NCI-H82 (cell line): Measurements from ENCODE around the gene ST6GAL1.
"Not testable (repeated sequence)": the region's sequence is repeated elsewhere in the genome, so short reads cannot be mapped to it uniquely, and the experiment has no call there.

Experiments used
- DNase-seq: peaks from one replicate; lab custom pipeline; 2025; lab: John Stamatoyannopoulos, UW

The ST6GAL1 gene

DNA sequence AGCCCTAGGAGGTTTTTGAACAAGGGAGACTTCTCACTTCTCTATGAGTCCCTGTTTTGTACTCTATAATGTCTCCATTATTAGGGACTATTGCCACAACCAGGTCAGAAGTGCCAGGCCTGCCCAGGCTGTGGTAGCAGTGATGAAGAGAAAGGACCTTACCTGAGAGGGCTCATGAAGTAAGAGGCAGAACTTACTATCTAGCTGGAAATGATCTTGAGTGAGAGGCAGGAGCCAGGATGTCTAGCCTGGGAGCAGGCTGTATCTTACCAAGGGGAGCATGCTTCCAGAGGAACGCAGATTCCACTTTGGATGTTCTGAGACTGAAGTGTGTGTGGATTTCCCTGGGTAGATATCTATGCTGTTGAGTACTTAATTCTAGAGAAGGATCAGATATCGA, 115.7 kb downstream of the ST6GAL1 start:
- no peak for DNase-seq

DNA sequence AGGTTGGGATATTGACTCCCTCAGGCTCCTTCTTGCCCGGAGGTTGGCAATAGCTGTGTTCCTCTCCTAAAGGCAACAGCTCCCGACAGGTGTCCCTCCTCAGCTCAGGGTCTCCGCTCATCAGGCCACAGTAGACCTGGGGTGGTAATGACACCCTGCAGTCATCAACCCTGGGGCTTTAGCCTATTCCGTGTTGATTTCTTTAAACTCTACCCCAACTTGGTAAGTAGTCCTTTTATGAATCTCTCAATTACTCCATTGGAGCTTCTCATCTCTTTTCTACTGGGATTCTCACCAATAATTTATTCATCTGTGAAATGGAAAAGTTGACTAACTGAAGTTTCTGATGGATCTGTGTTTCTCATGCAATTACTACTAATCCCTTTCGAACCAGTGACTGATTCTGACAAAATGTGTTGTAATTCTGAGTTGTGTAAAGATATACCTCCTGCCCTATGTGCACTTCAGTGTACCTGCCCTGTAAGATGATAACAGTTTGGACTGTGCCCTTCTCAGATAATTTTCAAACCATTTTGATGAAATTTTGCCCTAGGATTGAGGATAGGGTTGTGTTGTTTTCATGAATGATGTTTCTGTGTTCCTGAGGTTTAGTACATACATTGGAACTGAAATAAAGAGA, 119.3 kb downstream of the ST6GAL1 start:
- no peak for DNase-seq

DNA sequence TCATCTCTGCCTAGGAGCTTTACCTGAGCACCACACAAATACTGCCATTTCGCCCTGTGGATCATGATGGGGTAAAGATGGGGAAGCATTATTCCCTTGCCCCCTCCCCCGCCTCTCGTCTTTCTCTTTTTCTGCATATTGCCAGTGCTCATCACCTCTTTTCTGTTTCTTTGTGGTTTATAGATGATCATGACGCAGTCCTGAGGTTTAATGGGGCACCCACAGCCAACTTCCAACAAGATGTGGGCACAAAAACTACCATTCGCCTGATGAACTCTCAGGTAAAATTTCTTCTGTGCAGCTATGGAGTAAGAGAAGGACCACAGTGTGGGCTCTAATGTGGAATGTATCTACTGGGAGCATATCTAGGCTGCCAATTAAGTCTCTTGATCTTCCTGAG, 120.7 kb downstream of the ST6GAL1 start:
- no peak for DNase-seq

DNA sequence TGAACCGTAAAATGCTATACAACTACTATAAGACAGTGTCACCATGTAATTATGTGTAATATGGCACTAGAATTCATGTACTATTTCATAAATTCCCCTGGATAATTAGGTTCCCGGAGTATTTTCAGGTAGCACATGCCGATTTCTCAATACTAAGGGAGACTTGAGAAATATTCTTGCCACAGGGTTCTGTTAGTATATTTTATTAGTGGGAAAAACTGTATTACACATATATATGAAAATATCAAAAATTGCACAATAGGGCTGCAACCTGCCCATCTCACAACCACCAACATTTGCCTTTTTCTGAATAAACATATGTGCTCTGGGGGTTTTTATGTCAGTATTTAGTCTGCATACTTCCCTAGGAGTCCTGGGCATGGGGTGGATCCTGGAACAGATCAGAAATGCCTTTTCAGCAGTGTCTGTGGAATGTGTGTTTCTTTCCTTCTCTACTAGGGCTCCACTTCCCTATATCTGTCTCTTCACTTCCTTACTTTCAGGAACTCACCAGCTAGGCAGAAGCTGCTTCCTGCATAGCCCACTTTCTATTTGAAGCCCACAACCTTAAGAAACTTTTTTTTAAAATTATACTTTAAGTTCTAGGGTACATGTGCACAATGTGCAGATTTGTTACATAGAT, 121.5 kb downstream of the ST6GAL1 start:
- no peak for DNase-seq

DNA sequence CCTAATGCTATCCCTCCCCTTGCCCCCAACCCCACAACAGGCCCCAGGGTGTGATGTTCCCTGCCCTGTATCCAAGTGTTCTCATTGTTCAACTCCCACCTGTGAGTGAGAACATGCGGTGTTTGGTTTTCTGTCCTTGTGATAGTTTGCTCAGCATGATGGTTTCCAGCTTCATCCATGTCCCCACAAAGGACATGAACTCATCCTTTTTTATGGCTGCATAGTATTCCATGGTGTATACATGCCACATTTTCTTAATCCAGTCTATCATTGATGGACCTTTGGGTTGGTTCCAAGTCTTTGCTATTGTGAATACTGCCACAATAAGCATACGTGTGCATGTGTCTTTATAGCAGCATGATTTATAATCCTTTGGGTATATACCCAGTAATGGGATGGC, 122.1 kb downstream of the ST6GAL1 start:
- not testable (repeated sequence) for DNase-seq

DNA sequence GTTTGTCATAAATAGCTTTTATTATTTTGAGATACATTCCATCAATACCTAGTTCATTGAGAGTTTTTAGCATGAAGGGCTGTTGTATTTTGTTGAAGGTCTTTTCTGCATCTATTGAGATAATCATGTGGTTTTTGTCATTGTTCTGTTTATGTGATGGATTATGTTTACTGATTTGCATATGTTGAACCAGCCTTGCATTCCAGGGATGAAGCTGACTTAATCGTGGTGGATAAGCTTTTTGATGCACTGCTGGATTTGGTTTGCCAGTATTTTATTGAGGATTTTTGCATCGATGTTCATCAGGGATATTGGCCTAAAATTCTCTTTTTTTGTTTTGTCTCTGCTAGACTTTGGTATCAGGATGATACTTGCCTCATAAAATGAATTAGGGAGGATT, 124.1 kb downstream of the ST6GAL1 start:
- not testable (repeated sequence) for DNase-seq

DNA sequence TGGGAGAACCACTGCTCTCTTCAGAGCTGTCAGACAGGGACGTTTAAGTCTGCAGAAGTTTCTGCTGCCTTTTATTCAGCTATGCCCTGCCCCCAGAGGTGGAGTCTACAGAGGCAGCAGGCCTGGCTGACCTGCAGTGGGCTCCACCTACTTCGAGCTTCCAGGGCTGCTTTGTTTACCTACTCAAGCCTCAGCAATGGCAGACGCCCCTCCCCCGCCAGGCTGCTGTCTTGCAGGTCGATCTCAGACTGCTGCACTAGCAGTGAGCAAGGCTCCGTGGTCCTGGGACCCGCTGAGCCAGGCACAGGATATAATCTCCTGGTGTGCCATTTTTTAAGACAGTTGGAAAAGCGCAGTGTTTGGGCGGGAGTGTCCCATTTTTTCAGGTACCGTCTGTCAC, 127.5 kb downstream of the ST6GAL1 start:
- DNase-seq = not testable (repeated sequence)

DNA sequence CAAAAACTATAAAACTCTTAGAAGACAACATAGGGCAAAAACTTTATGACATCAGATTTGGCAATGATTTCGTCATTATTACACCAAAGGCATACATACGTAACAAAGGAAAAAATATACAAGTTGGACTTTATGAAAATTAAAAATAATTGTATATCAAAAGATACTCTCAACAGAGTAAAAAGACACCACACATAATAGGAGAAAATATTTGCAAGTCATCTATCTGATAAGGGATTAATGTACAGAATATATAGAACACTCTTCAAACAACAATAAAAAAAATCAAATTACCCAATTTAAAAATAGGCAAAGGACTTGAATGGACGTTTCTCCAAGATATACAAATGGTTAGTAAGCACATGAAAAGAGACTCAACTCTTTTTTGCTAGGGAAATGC, 131.4 kb downstream of the ST6GAL1 start:
- no peak for DNase-seq

DNA sequence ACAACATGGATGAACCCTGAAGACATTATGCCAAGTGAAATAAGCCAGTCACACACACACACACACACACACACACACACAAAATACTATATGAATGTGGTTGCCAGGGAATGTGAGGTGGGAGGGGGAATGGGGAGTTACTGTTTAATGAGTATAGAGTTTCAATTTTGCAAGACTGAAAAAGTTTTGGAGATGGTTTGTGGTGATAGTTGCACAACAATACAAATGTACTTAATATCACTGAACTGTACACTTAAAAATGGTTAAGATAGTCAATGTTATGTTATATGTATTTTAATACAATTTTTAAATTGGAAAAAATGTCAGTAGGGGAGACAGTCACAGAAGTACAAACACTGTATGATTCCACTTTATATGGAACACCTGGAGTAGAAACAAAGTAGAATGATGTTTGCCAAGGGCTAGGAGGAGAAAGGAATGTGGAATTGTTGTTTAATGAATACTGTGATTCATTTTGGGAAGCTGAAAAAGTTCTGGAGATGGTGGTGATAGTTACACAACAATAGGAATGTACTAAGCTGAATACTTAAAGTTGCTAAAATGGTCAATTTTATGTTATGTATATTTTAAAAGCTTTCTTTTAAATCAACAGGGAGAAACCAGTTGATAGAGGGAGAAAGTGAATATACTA, 132.3 kb downstream of the ST6GAL1 start:
- DNase-seq = no peak

DNA sequence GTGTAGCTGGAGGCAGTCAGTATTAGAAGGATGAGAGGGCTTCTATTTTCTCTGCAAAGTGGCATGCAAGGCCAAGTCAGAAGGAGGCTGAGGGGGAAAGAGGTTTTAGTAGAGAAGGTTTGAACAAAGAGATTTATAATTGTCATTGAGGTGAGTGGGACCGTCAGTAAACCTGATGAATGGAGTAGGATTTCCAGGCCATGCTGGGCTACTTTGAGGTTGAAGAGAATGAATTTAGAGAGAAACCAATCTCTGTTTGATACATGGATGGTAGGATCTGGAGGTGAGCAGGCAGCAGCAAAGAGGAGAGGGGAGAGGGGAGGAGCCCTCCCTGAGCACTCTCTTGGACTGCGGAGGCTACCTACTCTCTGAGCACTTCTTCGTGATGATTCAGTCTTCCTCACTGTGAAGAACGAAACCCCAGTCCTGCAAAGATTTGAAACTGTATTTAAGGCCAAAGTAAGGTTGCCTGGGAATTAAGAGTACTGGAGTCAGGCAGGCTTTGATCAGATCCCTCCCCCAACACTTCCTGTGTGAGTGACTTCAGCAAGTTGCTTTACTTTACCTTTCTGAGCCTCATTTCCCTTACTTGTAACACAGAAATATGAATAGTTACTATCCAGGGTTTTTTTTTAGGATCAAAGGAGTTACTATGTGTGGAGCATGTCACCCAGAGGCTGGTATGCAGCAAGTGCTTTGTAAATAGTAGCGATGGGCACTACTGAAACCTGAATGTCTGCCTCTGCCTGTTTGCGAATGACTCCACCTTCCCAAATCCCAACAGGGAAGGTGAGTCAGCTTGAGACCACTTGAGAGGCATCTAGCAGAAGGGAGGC, 133.2 kb downstream of the ST6GAL1 start:
- peak; percentile 34 for DNase-seq

DNA sequence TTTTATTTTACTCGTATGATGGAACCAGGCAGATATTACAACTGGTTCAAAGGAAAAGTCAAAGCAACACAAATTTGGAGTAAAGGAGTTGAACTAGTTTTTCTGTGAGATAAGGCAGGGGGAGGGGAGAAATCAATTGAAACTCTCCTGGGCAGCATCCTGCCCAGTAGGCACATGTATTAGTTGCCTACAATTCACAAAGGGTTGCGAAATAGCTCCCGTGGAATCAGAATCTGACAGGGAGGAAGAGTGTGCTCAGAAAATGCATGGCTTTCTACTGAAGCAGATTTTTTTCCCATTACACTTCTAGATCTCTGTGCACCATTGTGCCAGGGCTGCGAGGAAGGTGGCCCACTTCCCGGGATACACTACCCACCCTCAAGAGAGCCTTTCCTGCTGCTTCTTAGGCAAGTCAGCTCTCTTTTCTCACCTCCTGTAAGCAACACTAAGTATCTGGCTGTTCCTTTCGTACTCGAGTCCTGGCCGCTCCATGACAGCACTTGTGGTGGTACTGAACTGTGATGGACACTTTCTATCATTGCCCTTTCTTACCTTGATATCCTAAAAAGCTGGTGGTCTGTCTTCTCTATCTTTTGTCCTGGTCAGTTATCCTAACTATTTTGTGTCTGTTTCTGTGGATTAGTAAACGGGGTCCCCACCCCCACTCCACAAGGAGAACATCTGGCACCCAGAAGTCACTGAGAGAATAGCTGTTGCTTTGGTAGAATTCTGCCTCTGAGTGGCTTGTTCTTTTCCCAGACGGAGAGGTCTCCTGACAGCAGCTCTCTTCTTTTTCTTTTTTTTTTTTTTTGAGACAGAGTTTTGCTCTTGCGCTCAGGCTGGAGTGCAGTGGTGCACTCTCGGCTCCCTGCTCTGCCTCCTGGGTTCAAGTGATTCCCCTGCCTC, 134.1 kb downstream of the ST6GAL1 start:
- peak; percentile 71 for DNase-seq

DNA sequence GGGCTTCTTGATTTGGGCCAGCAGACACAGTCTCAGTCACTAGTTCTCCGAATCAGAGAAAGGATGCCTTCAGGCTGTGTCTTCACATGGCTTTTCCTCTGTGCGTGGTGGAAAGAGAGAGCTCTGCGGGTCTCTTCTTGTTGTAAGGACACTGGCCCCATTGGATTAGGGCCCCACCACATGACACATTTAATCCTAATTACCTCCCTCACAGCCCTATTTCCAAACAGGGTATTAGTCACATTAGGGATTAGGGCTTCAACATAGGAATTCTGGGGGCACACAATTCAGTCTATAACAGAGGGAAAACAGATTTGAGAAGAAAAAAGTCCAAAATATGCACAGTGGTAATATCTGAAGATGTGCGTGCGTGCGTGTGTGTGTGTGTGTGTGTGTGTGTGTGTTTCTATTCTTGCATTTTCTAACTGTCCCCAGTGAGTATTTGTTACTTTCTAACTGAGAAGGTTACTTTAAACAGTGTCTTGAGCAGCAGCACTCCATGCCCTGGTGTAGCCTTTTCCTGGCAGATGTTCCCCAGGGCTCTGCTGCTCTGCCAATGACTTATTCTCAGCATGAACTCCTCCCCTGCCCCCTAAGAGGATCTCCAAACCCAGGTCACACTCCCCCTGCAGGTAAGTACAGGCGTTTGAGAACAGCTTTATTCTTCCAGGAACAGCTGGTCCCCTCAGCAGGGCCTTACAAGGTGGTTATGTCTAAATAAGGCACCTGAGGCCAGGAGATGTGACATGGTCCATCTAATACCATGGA, 136.1 kb downstream of the ST6GAL1 start:
- peak; percentile 99 for DNase-seq

DNA sequence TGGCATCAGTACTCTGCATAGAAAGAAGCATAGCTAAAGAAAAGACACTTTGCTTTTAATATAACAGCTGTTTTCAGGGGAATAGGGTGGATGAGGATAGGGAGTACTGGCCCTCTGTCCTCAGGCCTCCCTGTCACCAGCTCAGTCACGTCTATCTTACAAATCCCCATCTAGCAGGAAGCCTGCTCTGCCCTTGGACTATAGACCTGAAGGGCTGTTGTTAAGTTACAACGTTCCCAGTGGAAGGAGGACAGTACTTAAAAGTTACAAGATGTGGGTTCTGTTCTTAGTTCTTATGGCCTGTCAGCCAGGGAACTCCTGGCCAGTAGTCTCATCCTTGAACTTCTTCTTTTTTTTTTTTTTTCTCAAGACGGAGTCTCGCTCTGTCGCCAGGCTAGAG, 138.5 kb downstream of the ST6GAL1 start:
- no peak for DNase-seq

DNA sequence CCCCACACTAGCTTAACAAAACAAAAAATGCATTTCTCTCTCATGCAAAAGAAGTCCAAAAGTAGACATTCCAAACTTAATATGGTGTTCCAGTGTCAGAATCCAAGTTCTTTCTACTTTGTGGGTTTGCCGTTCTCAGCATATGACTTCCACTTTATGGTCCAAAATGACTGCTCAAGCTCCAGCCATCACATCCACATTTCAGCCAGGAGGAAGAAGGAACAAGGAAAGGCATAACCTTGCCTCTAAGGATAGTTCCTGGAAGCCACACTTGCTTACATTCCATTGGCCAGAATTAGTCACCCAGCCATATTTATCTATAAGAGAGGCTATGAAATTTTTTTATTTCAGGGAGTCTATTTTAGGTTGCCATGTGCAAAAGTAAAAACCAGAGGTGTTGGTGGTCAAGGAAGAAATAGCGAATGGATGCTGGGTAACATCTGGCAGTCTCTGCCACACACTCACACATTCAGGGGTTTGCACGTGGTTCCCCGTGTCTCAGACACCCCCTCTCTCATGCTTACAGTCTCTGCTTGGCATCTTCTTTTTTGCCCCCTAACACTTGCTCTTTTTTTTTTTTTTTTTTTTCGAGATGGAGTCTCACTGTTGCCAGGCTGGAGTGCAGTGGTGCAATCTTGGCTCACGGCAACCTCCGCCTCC, 139.7 kb downstream of the ST6GAL1 start:
- DNase-seq = no peak

DNA sequence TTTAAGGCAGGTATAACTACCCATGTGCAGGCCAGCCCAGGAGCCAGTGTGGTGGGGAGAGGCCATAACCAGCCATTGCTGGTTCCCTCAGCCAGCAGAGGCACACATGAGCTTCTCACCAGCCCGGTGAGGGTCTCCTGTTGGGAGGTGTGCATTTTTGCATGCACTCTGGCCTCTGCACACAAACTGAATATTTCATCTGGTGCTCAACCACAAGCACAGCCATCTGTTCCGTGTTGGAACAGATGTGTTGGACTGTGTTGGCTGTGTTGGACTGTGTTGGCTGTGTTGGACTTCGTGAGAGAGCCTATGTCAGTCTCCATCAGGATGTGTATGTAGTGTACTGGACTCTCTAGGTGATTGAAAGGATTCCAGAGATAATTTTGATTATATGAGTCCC, 141.8 kb downstream of the ST6GAL1 start:
- peak; percentile 39 for DNase-seq

DNA sequence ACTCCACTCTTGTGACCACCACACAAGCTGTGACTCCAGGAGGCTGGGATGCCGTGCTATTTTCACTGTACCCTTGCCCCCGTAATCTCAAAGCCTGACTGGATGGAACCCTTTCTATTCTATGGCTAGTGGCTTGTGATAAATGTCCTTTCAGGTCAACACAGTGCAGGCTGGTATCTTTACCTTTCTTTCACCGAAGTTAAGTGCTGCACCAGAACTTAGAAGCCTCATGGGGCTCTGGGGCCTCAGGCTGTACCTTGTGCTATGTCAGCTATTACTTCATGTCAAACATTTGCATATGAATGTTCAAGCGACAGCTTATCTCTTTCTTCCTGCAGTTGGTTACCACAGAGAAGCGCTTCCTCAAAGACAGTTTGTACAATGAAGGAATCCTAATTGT, 142.2 kb downstream of the ST6GAL1 start:
- no peak for DNase-seq

DNA sequence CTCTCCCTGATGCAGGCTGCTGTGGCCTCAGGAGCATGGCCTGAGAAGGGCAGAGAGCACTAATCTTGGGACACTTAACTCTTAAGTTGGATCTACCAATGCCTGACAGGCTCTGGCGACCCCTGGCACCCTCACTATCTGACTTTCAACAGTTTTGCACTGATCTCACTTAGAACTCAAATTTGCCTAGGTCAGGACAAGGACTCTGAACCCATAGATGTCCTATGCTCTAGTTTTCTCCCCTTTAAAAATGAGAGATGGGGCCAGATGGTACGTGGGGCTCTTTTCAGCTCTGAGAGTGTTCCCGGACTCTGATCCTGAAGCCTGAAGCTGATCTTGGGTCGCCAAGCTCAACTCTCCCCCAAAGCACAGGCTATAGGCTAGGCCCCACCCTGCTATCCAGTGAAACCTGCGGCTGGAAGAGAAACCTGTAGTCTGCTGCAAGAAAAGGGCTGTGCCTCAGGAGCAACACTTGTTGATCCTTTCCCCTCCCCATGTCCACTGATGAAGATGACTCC, 143.3 kb downstream of the ST6GAL1 start:
- DNase-seq = no peak

DNA sequence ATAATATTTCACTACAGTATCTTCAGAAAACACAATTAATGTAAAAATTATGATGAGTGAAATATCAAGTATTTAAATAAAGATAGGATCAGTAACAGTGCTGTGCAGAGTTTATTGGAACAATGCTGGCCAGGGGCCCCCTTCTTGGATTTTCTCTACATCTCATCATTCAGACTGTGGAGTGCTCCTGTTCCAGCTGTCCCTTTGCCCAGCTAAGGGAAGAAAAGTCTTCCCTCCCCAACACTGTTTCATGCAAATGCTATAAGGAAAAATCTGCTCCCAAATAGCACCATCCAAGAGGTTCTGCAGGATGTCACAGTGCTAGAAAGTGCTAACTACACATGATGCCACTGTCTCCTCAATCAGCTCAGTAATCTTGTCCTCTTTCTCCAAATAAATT, 144.5 kb downstream of the ST6GAL1 start:
- DNase-seq = no peak

DNA sequence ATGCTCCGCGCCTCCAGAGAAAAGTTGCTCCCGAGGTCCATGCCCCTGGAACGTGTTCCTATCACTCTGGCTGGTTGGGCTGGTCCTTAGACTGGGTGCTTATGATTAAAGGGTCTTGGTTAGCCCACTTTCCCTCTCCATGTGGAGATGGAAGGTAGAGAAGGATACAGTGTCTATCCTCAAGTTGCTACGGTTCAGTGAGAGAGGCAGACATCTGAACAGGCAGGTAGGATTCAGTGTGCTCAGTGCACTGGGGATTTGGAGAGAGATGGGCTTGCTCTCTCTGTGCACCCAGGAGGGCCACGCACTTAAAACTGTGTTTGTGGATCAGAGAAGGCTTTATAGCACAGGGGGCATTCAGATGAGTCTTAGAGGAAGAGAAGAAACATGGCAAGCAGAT, 146.0 kb downstream of the ST6GAL1 start:
- DNase-seq = no peak

DNA sequence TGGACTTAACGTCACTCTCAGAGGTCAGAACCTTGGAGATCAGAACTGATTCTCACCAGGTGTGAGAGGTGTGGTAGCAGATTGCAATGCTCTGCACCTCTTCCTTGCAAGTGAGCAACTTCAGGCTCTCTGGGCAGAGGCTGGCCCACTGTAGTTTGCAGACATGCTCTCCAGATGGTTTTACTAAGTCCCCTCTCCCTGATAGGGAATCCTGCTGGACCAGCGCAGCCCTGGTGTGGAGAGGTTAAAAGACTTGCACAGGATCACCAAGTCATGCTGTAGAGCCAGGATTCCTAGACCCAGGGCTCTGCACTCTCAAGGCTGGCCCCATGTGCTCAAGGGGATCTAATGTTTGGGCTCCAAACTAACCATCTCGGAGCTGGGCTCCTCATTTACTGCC, 146.8 kb downstream of the ST6GAL1 start:
- DNase-seq = no peak
